WI38 (cell line): ENCODE data around the gene CAPN14.

Experiments used
- H3K4me3 ChIP-seq: 2 replicates; pipeline ENCODE4 v1.5.1; 2011; ENCODE audit warnings: low read depth, mild to moderate bottlenecking, control low read depth, low read length
- CTCF ChIP-seq: IDR thresholded peaks from 2 replicates; pipeline ENCODE4 v1.5.1; 2012; ENCODE audit warnings: low read depth, mild to moderate bottlenecking, control low read depth, low read length

CAPN14 gene

GRCh38 chr2:31139671-31140070 lies 77.6 kb downstream of the CAPN14 start:
- TF ChIP-seq CTCF: no peak
- no peak overlapping the region for H3K4me3 ChIP-seq

GRCh38 chr2:31138037-31138962 lies 79.0 kb downstream of the CAPN14 start, which contains the start of gene GALNT14:
Gene GALNT14 (minus strand): TSS chr2:31138440. CDS start chr2:31138086, 354 bp downstream.
- no peak for TF ChIP-seq CTCF
- H3K4me3 ChIP-seq: no peak within 1 kb of the TSS; the same call in 1 of the 2 replicates

GRCh38 chr2:31137211-31138036 lies 79.9 kb downstream of the CAPN14 start:
- no peak for TF ChIP-seq CTCF
- H3K4me3 ChIP-seq: no peak overlapping the region

GRCh38 chr2:31136732-31137131 lies 80.6 kb downstream of the CAPN14 start:
- H3K4me3 ChIP-seq: no peak overlapping the region
- TF ChIP-seq CTCF: no peak

- no peak for TF ChIP-seq CTCF
- no peak overlapping the region for H3K4me3 ChIP-seq
Measured at GRCh38 chr2:31136000-31136399, 81.3 kb downstream of the CAPN14 start.

GRCh38 chr2:31134480-31134879 lies 82.8 kb downstream of the CAPN14 start:
- no peak for TF ChIP-seq CTCF
- H3K4me3 ChIP-seq: no peak overlapping the region
